Fibroblast of skin of abdomen (primary cell): ENCODE results near the gene CIAO3.
"Not testable (repeated sequence)": the region's sequence is repeated elsewhere in the genome, so short reads cannot be mapped to it uniquely, and the experiment has no call there.

Source experiments
- DNase-seq: peaks from one replicate; pipeline ENCODE4 v3.0.0-alpha.2; 2013

Gene CIAO3

DNA sequence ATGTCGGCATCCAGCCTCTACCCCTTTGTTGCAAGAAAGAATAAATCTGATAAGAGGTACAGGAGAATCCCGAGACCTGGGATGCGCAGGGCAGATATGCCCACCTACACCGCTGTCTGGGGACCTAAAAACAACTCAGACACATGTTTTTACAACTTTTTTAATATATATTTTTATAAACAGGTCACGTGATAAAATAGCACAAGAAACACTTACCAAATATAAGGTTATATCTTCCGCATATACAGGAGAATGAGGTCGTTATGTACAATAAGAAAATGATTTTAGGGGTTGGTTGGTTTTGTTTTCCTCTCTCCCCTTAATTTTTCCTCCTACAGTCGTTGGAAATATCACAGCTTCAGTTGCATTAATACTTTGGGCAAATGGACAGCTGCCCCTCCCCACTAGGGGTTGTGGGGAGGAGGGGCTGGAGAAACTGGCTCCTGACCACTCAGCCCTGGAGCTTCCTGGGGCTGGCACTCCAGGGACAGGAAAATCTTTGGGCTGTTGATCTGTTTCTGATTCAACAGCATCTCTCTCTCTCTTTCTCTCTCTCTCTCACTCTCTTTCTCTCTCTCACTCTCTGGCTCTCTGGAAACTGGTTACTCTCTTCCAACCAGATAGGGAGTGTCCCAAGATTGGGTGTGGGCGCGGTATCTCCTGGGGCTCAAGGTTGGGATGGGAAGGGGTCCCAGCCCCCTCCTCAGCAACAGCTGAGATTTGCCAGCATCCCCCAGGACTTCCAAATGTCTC, 48.3 kb downstream of the CIAO3 start:
- DNase-seq = no peak

DNA sequence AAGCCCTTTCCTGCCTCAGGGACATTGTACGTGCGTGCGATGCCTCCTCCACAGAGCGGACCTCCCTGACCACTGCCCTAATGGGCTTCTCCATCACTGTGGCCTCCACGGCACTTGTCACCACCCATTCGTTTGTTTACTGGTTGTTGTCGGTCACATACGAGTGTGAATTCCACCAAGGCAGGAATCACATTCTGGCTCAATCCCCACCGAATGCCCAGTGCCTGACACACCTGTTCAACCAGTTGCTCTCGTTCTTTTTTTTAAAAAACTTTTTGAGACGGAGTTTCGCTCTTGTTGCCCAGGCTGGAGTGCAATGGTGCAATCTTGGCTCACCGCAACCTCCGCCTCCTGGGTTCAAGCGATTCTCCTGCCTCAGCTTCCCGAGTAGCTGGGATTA, 49.6 kb downstream of the CIAO3 start:
- not testable (repeated sequence) for DNase-seq

DNA sequence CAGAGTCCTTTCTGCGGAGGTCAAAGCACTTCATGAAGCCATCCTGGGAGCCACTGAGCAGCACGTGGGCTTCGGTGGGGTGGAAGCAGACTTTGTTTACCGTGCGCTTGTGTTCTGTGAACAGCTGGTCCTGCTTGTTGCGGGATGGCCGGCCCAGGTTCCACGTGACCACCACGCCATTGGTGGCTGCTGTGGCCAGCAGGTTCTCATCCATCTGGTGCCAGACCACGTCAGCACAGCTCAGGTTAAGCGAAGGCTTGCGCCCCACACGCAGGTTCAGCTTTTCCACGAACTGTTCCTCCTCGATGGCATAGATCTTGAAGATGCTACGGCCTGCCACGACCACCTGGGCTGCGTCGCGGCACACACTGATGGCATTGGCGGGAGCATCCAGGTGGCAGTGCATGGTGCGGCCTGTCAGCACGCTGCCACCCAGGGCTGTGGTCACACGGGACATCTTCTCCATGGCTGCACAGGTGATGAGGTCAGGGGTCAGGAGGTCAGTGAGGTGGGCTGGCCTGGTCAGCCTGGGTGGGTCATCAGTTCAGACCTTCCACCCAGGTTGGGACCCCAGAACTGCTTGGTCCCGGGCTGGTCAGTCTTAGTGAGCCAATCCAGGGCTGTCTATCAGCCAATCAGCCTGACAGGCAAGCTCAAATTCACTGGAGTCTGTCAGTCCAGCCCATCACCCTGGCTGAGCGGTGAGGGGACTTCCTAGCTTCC, 51.5 kb downstream of the CIAO3 start:
- DNase-seq = no peak

DNA sequence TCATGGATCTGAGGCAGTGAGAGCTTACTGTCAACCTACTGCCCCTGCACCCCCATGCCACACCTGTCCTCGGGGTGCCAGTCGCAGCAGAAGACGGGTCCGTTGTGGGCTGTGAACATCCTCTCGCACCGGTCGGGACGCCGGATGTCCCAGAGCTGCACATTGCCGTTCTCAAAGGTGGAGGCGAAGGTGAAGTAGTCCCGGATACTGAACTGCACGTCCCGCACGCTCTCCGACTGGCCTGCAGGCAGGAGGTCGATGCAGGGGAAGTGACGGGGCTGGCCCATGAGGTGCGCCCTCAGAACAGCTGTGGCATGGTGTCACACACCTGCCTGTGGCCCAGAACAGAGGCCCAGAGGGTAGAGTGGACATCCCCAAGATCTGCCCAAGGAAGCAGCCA, 53.3 kb downstream of the CIAO3 start:
- no peak for DNase-seq

DNA sequence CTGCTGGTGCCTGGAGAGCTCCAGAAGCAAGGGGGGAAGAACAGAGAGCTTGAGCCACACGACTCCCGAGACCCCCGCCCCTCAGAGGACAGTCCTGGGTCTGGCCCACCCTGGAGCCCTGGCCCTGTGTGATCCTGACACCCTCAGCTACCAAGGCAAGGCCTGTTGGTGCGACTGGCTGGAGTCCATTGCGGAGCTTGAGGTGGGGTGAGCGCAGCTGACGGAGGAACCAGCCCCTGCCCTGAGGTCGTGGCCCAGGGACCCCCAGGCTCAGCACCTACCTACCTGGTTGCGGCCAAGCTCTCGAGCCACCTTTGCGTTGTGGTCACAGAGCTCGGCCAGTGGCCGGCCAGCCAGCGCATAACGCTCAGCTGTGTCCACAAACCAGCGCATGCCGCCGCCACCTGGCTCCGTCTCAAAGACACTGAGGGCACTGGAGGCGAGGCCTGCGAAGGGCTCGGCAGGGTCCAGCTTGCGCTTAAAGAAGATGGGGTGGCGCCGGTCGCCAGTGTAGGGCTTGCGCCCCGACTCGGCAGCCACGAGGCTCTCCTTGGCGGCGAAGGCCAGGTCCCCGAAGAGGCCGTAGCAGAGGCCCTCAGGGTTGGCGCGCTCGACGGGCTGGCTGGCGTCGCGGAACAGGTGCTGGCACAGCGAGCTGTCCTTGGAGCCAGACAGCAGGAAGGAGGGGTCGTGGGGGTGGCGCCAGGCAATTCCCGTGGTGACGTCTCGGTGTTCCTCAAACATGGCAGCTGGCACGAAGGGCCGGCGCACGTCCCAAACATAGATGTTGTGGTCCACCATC, 54.1 kb downstream of the CIAO3 start:
- no peak for DNase-seq

DNA sequence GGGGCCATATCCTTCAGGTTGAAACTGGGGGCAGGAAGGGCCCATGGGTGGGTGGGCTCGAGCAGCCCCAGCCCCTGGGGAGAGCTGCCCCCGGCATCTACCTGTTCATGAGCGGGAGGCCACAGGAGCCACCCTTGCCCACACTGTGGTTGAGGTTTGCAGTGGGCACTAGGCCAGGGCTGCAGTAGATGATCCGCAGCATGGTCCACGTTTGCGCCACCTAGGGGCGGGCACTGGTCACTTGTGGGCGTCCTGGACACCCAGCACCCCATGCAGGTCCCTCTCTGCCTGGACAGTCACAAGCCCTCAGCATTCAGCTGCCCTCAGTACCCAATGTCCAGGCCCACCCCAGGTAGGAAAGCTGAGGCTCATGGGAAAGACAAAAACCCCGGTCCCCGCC, 54.8 kb downstream of the CIAO3 start:
- DNase-seq = peak; percentile 20

DNA sequence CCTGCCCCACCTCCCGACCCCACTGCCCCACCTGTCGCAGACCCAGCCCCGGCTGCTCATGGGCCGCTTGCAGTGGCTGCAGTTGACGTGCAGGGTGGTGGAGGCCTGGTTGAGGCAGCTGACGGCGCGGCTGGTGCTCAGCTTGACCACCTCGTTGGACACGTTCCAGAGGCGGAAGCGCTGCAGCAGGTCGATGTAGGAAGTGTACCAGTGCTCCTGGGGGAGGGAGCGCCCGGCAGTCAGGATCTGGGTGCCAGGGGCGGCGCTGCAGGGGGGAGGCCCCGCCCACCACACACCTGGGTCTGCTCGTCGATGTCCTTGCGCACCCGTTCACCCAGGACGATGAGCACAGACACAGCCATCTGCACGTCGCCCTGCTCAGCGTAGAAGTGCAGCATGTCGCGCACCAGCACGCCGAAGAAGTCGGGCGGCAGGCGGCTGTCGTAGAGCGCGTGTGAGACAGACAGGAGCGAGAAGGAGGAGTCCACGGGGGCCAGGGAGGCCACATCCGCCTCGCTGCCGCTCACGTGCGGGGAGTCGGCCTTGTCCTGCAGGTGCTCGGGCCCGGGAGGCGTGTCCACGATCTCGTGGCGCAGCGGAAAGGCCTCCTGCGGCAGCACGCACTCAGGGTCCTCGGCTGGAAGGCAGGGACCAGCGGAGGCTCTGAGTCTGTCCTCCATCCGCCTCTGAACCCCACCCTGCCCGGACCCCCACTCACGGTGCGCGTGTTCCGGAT, 55.7 kb downstream of the CIAO3 start:
- DNase-seq = no peak

DNA sequence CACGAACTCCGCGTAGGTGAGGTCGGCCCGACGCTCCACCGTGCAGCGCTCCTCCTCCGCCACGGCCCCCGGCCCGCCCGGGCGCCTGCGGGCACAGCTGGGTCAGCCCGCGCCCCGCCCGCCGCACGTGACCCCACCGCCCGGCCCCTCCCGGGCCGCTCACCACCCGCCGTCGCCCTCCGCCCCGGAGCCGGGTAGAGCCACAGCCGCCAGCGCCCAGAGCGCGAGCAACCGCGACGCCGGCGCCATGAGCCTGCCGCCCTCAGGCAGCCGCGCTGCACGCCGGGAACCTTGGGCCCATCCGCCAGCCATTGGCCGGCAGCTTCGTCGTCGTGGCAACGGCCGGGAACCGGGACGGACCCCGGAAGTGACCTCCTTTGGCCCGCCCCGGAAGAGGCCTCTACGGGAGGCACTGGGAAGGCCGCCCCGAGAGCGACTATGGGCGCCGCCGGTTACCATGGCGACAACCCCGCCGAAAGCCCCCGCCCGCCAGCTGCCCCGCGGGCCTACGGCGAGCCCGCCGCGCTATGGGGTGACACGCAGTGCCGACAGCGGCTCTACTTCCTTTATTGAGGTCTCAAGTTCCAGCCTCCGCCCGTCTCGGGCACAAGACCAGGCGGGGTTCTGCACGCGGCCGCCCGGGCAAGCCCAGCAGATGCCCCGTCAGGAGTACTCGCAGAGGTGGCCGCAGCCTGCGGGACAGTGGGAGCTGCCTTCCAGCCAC, 56.6 kb downstream of the CIAO3 start, which contains the start of gene JMJD8:
Gene JMJD8, minus strand, starts transcription at position 264 of the 724 bp plus-strand sequence. Its CDS starts 15 bp downstream, at position 249.
- peak; percentile 95 for DNase-seq

DNA sequence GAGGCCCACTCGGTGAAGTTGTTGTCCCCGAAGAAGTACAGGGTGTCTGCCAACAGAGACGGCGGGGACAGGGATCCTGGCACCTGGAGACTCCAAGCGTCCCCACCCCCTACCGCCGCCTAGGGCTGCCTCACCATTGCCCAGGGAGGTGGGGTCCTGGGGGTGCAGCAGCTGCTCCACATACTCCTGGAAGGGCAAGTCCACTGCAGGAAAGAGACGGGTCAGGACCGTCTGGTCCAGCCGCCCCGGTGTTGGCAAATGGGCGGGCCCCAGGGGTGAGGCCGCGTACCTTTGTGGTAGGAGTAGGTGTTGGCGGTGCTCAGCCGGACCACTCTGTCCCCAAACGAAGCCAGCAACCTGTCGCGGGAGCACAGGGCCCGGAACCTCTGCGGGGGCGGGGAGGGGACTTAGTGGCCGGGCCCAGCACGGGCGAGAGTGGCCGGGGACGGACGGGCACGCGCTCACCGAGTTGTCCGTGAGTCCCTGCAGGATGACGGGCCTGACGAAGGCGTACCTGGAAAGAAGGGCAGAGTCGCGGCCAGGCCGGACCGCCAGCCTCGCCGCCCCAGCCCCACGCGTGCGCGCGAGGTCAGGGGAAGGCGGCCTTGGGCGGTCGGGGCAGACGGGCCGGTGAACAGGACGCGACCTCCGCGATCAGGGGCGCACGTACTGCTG, 57.3 kb downstream of the CIAO3 start:
- DNase-seq = no peak

DNA sequence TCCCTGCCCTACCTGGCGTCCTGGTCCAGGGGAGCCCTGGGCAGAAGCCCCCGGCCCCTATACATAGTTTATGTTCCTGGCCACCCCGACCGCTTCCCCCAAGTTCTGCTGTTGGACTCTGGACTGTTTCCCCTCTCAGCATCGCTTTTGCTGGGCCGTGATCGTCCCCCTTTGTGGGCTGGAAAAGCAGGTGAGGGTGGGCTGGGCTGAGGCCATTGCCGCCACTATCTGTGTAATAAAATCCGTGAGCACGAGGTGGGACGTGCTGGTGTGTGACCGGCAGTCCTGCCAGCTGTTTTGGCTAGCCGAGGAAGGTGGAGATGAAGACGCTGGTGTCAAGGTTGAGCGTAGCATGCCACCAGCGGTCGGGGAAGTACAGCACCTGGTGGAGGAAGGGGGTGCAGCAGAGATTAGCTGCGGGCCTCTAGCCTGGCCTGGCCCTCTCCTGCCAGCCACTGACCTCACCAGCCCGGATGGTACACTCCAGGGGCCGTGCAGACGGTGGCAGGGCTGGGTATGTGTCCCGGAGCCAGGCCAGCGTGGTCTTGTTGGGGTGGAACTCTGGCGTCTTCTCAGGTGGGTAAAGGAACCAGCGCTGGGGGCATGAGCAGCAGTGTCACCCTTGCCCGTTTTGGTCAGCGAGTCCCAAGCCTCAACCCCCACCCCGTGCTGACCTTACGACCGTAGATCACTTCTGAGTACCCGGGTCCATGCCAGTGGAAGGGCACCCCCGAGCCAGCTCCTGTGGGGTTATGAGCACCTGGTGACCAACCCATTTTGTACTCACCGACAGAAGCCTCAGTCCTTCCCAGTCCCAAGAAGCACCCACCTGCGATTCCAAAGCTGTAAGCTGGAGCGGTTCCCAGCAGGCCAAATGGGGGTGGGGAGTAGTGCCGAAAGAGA, 58.1 kb downstream of the CIAO3 start:
- no peak for DNase-seq

DNA sequence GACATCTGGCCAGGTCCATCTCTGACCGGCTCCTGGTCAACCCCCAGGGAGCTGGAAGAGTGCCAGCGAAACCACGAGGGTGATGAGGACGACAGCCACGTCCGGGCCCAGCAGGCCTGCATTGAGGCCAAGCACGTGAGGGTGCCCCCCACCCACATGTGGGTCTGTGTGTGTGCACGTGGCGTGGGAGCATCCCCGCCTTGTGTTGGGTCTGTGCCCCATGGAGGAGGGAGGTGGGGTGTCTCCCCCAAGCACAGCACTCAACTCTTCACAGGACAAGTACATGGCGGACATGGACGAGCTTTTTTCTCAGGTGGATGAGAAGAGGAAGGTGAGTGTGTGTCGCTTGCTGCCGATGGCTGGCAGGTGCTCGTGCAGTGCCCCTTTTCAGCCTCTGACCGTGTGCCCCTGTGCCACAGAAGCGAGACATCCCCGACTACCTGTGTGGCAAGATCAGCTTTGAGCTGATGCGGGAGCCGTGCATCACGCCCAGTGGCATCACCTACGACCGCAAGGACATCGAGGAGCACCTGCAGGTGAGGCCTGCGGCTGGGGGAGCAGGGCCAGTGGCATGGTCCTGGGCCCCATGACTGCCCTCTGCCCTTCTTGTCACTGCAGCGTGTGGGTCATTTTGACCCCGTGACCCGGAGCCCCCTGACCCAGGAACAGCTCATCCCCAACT, 58.9 kb downstream of the CIAO3 start:
- DNase-seq = no peak

DNA sequence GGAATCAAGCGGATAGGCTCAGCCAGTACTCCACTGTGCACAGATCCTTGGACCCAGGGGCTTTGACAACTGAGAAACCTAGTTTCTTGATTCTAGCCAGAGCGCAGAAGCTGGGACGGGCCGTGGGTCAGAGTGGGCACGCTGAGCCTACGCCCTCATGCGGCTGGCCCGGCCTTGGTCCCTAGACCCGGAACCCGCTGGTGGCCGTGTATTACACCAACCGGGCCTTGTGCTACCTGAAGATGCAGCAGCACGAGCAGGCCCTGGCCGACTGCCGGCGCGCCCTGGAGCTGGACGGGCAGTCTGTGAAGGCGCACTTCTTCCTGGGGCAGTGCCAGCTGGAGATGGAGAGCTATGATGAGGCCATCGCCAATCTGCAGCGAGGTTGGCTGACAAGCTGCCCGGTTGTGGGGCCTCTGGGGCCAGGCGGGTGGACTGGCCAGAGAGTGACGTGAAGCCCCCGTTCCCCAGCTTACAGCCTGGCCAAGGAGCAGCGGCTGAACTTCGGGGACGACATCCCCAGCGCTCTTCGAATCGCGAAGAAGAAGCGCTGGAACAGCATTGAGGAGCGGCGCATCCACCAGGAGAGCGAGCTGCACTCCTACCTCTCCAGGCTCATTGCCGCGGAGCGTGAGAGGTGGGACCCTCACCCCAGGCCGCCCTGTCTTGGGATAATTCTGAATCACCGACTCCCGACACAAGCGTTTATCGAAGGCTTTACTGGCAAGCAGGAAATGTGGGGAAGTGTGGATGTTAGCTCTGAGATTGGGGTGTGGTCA, 59.6 kb downstream of the CIAO3 start:
- peak; percentile 26 for DNase-seq

DNA sequence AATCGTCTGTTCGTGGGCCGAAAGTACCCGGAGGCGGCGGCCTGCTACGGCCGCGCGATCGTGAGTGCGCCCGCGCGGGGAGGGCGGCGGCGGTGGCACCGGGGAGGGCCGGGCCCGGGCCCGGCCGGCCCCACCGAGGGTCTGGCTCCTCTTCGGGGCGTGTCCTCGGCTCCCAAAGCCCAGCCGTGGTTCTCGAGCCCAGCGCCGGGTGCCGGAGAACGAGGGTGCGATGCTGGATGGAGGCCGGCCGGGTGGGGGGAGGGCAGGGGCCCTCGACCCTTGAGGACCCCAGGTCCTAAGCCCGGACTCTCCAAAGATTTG, 60.2 kb downstream of the CIAO3 start:
- DNase-seq = no peak

DNA sequence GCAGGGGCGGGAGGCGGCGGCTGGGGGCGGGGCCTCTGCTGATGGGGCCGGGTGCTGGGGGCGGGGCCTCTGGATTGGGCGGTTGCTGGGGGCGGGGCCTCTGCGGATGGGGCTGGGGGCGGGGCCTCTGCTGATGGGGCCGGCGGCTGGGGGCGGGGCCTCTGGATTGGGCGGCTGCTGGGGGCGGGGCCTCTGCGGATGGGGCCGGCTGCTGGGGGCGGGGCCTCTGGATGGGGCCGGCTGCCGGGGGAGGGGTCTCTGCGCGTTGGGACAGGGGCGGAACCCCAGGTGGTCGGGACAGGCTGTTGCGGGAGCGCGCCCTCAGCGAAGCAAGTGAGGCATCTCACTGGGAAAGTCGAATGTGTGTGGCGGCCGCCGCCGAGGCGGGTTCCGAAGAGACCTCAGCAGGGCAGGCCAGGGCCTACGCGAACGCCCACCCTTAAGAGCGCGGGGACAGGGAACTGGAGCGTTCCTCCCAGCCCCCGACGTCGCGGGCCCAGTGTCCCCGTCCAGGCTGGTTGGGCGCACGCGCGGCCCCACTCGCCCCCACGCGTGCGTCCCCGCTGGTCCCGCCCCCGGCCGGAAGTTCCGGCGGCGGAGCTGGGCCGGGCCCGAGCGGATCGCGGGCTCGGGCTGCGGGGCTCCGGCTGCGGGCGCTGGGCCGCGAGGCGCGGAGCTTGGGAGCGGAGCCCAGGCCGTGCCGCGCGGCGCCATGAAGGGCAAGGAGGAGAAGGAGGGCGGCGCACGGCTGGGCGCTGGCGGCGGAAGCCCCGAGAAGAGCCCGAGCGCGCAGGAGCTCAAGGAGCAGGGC, 60.8 kb downstream of the CIAO3 start, which contains the start of gene STUB1:
Gene STUB1, plus strand, starts transcription at position 597 of the 811 bp plus-strand sequence. Its CDS starts 116 bp downstream, at position 713.
- peak; percentile 85 for DNase-seq
